Peyer's patch (tissue), 4 donors: ENCODE results near the gene MBD3L4.

Experiments
- CTCF ChIP-seq, 6 experiments: fragments of 450-650 bp in 4 of 6; fragments of 200-600 bp in 2 of 6; sonication (generic) in 1 of 6; IDR thresholded peaks; one replicate each; pipeline ENCODE4 v1.5.1; 2017 to 2019; ENCODE audit warnings: antibody characterized with exemption in 6 of 6, mild to moderate bottlenecking in 3 of 6, moderate library complexity in 1 of 6
- POLR2A ChIP-seq, 2 donors: fragments of 450-650 bp; IDR thresholded peaks; one replicate each; pipeline ENCODE4 v1.5.1; 2017; ENCODE audit warnings: antibody characterized with exemption in 2 of 2, mild to moderate bottlenecking in 2 of 2, moderate library complexity in 2 of 2

GRCh38 chr19:6997679-6998445 lies 42.1 kb downstream of the MBD3L4 start:
- TF ChIP-seq CTCF (IDR thresholded peaks at IDR 0.05) (no peak), POLR2A (IDR thresholded peaks at IDR 0.05) (no peak)
